PC-9 (cell line): Measurements from ENCODE around the gene SPATA2.

Experiments used
- CTCF ChIP-seq: fragments of 200-600 bp; sonication (generic); conservative IDR thresholded peaks from 2 replicates; pipeline ENCODE4 v1.6.1; 2017; ENCODE audit warnings: mixed run types, antibody characterized with exemption, mild to moderate bottlenecking, moderate library complexity
- EZH2 ChIP-seq: fragments of 200-600 bp; sonication (generic); IDR thresholded peaks from 2 replicates; pipeline ENCODE4 v1.8.0; 2017; ENCODE audit warnings: antibody characterized with exemption, low read depth

GRCh38 chr20:49878977-49879376, 36.4 kb downstream of the SPATA2 start:
- TF ChIP-seq EZH2 (no peak), CTCF (no peak)
